ENCODE data around the gene SULT4A1. TPM values are rescaled to one million over a fixed set of nuclear protein-coding genes. Genes with fewer than 3 reads are reported as not detected.

SULT4A1 gene
- total RNA-seq, 4 donors from 2014 or later: 1.0 to 1.3 (median 1.3) TPM

DNA sequence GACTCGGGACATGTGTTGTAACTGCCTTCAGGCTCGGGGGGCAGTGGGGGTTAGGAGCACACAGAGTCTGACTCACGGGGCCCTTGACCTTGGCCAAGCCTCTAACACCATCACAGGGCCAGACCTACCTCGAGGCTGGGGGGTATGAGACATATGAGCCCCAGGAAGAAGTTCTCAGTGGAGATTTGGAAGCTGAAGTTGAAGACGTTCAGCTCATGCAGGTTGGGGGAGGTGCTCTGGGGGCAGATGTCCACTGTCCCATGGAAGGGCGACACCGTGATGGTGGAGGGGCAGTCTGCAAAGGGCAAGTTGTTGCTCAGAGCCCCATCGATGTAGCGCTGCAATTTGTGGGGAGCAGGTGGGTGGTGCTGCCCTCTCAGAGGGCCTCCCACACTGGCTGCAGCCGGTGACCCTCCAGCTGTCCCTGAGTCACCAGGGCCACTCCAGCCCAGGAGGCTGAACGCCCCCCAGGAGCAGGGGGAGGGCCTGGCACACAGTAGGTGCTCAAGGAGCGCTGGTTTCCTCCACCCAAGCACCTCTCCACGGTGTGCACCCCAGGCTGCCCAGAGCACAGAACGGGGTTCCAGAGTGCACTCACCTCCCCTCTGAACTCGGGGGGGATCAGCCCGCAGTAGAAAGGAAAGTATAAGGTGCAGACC is 27.0 kb upstream of the SULT4A1 start:
- H3K27ac ChIP-seq (replicated peaks in 1 of 4): no peak overlapping the region
- no peak for DNase-seq (ENCODE audit: extremely low spot score)
- H3K4me3 ChIP-seq: no peak overlapping the region
- intact Hi-C loops (cut with DNase I): no loop called here
- 67% methylated on average over 12 of the region's 16 CpGs for WGBS
- TF ChIP-seq, protein P1, sequence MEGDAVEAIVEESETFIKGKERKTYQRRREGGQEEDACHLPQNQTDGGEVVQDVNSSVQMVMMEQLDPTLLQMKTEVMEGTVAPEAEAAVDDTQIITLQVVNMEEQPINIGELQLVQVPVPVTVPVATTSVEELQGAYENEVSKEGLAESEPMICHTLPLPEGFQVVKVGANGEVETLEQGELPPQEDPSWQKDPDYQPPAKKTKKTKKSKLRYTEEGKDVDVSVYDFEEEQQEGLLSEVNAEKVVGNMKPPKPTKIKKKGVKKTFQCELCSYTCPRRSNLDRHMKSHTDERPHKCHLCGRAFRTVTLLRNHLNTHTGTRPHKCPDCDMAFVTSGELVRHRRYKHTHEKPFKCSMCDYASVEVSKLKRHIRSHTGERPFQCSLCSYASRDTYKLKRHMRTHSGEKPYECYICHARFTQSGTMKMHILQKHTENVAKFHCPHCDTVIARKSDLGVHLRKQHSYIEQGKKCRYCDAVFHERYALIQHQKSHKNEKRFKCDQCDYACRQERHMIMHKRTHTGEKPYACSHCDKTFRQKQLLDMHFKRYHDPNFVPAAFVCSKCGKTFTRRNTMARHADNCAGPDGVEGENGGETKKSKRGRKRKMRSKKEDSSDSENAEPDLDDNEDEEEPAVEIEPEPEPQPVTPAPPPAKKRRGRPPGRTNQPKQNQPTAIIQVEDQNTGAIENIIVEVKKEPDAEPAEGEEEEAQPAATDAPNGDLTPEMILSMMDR (IDR thresholded peaks at IDR 0.05): no peak
- TF ChIP-seq EP300 (IDR thresholded peaks at IDR 0.05) (no peak), POLR2AphosphoS5 (IDR thresholded peaks at IDR 0.05) (no peak), POLR2A (IDR thresholded peaks at IDR 0.05; ENCODE audit: low read depth) (no peak)
- H3K27me3 ChIP-seq: peaks cover 0 to 94% (median 26%) of the 10 kb centered on the region in 4 donors
- H3K36me3 ChIP-seq: no peaks in the 10 kb centered on the region
- no peaks in the 10 kb centered on the region for H3K9me3 ChIP-seq
- peaks cover 0 to 13% (median 13%) of the 10 kb centered on the region in 4 donors for H3K4me1 ChIP-seq

DNA sequence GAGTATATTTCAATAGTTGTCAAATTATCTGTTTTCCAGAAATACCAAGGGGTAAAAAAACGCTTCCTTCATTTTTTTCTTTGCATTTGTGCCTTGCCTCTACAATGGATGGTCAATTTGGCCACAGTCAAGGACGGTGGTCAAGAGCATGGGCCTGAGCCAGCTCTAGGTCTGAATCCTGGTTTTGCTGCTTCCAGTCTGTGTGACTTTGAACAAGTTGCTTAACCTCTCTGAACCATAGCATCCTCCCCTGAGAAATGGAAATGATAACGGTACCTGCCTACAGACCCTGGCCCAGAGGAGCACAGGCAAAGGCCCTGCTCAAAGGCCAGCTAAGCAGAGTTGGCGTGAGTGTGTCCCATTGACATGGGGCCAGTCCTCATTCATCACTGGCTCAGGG is 26.4 kb upstream of the SULT4A1 start:
- Histone ChIP-seq H3K4me1 (peaks cover 0 to 13% (median 13%) of the 10 kb centered on the region in 4 donors), H3K27me3 (peaks cover 0 to 93% (median 26%) of the 10 kb centered on the region in 4 donors), H3K36me3 (no peaks in the 10 kb centered on the region), H3K4me3 (no peak overlapping the region), H3K27ac (replicated peaks in 1 of 4) (no peak overlapping the region), H3K9me3 (no peaks in the 10 kb centered on the region)
- TF ChIP-seq EP300 (IDR thresholded peaks at IDR 0.05) (no peak), POLR2A (IDR thresholded peaks at IDR 0.05; ENCODE audit: low read depth) (no peak), POLR2AphosphoS5 (IDR thresholded peaks at IDR 0.05) (no peak)
- TF ChIP-seq, protein P1 (IDR thresholded peaks at IDR 0.05): no peak
- intact Hi-C loops (cut with DNase I): no loop called here
- 46% methylated on average over 3 of the region's 4 CpGs for WGBS
- no peak for DNase-seq (ENCODE audit: extremely low spot score)

DNA sequence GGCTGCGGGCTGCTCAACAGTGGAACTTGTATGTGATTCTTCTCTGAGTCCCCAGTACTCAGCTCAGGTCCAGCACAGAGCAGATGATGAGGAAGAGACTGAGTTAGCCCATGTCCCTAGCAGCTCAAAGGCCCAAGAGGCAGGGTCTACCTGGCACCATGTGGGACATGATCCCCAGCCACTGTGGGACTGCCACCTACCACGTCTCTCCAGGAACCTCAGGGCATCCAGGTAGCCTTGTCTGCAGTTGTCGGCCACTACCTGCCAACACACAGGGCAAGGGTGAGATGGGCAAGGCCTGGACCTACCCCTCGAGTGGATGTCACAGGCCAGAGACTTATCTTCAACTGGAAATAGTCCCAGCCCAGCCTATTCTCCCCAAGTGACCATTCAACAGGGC is 25.1 kb upstream of the SULT4A1 start:
- Histone ChIP-seq H3K27ac (replicated peaks in 1 of 4) (no peak overlapping the region), H3K27me3 (peaks cover 0 to 83% (median 24%) of the 10 kb centered on the region in 4 donors), H3K36me3 (no peaks in the 10 kb centered on the region), H3K4me3 (no peak overlapping the region), H3K9me3 (no peaks in the 10 kb centered on the region), H3K4me1 (peaks cover 0 to 13% (median 13%) of the 10 kb centered on the region in 4 donors)
- TF ChIP-seq, protein P1 (IDR thresholded peaks at IDR 0.05): no peak
- TF ChIP-seq POLR2AphosphoS5 (IDR thresholded peaks at IDR 0.05): no peak
- TF ChIP-seq POLR2A (IDR thresholded peaks at IDR 0.05; ENCODE audit: low read depth): no peak
- no peak for TF ChIP-seq EP300 (IDR thresholded peaks at IDR 0.05)
- intact Hi-C loops (cut with DNase I): no loop called here
- 69% methylated on average over 4 of the region's 4 CpGs for WGBS
- DNase-seq (ENCODE audit: extremely low spot score): no peak

DNA sequence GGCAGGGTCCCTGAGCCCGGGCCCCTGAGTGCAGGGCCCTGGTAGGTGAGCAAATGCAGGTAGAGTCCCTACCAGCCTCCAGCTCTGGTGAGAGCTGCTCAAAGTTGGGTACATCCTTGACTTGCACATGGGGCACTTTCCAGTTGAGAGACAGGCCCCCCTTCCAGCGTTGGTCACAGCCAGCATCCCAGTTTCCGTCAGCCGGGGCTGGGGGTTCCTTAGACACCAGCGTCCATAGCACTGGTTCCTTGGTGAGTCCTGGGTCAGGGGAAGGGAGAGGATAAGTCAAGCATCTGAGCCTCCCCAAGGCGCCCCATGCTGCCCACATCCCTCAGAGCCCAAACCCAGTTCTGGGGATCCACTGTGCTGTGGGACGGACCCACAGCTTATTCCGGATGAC is 23.9 kb upstream of the SULT4A1 start:
- H3K36me3 ChIP-seq: no peaks in the 10 kb centered on the region
- intact Hi-C loops (cut with DNase I): no loop called here
- H3K9me3 ChIP-seq: no peaks in the 10 kb centered on the region
- no peak overlapping the region for H3K27ac ChIP-seq (replicated peaks in 1 of 4)
- H3K4me1 ChIP-seq: peaks cover 0 to 5% (median 4%) of the 10 kb centered on the region in 4 donors
- H3K4me3 ChIP-seq: no peak overlapping the region
- H3K27me3 ChIP-seq: peaks cover 0 to 83% (median 15%) of the 10 kb centered on the region in 4 donors
- DNase-seq (ENCODE audit: extremely low spot score): no peak
- WGBS: 60% methylated on average over 8 of the region's 8 CpGs
- TF ChIP-seq POLR2A (IDR thresholded peaks at IDR 0.05; ENCODE audit: low read depth): no peak
- no peak for TF ChIP-seq EP300 (IDR thresholded peaks at IDR 0.05)
- TF ChIP-seq, protein P1 (IDR thresholded peaks at IDR 0.05): no peak
- no peak for TF ChIP-seq POLR2AphosphoS5 (IDR thresholded peaks at IDR 0.05)
